Stimulated activated CD8-positive, alpha-beta memory T cell treated with anti-CD3 and anti-CD28 coated beads, Interleukin-12 subunit alpha, Interleukin-12 subunit beta, amount 100 ng/mL, for 24 hours (primary cell): ENCODE data around the gene ABCB8.
"Not testable (repeated sequence)": the region's sequence is repeated elsewhere in the genome, so short reads cannot be mapped to it uniquely, and the experiment has no call there.

ENCODE experiments used
- DNase-seq: peaks from one replicate; pipeline ENCODE4 v3.0.0-alpha.2; 2020; ENCODE audit errors: extremely low read depth

Gene ABCB8

DNA sequence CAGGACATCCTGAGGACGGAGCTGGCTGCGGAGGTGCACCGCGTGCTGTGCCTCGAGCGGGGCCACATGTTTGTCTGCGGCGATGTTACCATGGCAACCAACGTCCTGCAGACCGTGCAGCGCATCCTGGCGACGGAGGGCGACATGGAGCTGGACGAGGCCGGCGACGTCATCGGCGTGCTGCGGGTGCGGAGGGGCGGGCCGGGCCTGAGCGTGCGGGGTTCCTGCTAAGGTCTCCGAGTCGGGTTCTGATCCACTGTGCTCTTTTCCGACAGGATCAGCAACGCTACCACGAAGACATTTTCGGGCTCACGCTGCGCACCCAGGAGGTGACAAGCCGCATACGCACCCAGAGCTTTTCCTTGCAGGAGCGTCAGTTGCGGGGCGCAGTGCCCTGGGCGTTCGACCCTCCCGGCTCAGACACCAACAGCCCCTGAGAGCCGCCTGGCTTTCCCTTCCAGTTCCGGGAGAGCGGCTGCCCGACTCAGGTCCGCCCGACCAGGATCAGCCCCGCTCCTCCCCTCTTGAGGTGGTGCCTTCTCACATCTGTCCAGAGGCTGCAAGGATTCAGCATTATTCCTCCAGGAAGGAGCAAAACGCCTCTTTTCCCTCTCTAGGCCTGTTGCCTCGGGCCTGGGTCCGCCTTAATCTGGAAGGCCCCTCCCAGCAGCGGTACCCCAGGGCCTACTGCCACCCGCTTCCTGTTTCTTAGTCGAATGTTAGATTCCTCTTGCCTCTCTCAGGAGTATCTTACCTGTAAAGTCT lies 14.3 kb upstream of the ABCB8 start:
- peak; percentile 67 for DNase-seq

DNA sequence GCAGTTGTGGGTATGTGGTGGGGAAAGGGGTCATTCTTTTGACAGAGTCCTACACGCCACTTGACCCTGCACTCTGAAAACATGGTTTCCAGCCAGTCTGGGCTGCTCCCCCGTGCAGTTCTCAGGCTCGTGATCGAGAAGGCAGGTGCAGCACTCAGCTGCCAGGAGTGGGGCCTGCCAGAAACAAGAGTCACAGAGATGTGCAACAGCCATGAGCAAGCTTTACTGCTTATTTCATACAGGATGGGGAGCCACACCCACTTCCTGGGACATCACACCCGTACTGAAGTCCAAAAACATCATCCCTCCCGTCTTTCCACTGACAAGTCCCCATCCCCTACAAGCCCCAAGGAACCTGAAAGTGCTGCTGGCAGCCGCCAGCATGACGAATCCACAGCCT lies 13.3 kb upstream of the ABCB8 start:
- DNase-seq = no peak

DNA sequence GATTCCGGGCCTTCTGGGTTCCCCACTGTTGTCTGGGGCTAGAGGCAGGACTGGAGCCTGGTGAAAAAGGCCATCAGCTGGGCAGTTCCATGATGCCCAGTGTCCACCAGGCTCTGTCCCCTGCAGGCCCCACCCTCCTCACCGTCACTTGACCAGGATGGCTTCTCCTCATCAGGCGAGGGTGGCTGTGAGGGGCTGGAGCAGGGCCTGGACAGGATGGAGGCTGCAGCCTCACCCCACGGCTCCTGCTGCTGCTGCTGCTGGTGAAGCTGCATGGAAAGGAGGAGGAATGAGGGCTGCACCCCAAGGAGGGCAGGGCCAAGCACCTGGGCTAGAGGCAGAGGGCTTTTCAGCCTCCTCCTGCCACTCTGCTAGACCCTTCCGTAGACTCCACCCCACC lies 12.3 kb upstream of the ABCB8 start:
- no peak for DNase-seq

DNA sequence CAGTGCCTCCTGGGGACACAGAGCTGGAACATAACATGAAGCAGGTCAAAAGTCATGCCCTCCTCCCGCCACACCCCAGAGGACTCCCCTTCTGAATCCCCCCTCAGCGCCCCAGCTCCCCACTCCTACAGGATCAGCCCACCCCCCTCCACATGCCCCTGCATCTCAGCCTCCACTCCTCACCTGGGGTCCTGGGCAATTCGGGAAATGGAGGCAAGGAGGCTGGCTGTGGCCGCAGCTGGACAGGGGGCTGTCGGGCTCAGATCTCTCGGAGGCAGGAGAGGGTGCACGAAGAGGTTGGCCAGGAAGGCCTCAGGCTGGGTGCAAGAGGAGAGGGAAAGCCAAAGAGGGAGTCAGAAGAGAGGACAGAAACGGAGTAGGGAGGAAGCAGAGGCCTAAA lies 11.7 kb upstream of the ABCB8 start:
- no peak for DNase-seq

DNA sequence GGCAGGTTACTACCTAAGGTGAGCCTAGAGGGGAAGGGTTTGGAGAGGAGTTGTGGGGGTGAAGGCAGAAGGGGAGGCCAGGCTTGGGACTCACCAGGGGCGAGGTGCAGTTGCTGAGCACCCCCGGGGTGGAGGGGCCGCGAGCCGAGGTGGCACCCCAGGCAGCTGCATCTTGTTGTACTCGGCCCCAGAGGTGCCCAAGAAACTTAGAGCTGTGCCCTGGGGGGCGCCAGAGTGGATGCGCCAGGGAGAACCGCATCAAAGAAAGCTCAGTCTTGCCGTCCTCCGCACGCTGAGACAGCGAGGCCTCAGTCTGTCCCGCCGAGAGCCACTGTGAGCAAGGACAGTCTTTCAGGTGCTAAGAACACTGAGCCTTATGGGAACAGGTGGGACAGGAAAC lies 11.3 kb upstream of the ABCB8 start:
- no peak for DNase-seq

DNA sequence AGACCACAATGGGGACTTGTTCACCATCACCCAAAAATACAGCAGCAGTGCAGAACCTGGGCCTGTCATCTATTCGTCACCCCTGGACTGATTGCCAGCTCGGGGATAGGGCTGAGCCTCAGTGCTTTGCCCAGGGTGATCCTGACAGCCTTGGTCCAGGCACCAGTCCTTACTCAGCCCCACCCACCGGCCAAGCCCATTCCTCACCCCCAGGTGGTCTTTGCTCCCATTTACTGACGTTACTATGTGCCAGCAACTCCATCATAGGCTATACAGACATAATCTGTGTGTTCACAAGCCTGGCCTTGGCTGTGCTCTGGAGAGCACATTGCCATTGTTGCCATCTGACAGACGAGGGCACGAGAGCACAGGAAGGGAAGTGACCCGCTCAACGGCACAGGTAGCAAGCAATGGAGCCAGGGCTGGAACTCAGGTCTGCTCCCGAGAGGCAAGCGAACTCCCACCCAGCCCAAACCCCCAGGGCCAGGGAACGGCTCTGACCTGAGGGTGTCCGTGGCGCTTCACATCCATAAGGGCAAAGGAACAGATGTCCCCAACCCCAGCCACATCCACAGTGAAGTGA lies 10.8 kb upstream of the ABCB8 start:
- no peak for DNase-seq

DNA sequence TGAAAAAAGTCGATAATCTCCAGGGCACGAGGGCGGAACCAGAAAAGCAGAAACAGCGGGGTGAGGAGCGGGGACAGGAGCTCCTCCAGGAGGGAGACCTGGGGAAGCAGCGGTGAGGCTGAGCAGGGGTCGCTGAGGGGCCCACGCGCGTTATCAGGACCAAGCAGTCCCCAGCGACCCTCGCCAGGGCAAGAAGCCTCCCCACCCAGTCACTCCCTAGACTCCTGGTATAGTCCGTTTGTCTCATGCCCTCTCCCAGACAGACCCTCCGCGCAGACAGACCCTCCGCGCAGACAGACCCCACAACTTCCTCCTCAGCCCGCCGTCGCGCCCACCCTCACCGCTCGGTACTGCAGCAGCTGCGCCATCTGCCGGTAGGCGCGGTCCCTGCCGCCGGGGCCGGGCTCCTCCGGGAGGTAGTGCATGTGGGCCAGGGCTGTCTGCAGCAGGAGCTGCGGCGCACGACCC lies 10.3 kb upstream of the ABCB8 start:
- DNase-seq = peak; percentile 55

DNA sequence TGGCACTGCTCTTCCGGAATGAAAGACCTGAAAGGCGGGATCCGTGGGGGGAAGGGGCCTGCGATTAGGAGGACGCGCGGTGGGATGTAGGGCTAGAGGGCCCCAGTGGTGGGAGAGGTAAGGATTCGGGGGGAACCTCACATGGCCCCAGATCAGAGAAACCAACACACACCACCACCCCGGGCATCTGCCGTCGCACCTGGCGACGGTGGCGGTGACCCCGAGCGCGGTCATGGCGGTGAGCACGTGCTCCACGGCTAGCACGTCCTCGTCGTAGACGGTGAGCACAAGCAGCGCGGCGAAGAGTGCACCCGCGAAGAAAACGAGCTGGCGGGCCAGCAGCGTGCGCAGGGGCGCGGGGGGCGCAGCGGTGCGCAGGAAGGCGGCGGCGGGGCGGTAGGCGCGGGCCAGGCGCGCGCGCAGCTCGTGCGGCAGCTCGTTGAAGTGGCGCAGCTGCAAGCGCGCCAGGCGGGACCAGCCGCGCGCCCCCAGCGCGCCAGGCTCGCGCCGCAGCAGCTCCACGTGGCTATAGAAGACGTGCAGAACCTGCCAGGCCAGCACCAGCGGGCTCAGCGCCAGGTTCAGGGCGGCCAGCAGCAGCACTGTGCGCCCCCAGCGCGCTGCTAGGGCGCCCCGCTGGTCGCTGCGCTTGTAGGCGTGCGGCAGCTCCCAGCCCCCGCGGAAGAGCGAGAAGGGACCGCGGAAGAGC lies 9.7 kb upstream of the ABCB8 start:
- no peak for DNase-seq

DNA sequence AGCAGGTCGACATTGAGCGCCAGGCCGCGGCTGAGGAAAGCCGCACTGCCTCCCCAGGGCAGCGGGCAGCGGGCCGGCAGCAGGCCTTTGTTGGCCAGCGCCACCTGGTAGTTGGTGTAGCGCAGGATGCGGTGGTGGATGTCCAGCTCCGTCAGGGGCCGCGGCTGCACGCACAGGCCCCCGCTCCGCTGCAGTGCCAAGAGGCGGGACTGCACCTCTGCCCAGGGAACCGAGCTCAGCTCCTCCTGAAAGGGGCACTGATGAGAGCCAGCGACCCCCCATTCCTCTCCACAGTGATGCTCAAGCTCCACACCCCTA lies 9.2 kb upstream of the ABCB8 start:
- DNase-seq = no peak

DNA sequence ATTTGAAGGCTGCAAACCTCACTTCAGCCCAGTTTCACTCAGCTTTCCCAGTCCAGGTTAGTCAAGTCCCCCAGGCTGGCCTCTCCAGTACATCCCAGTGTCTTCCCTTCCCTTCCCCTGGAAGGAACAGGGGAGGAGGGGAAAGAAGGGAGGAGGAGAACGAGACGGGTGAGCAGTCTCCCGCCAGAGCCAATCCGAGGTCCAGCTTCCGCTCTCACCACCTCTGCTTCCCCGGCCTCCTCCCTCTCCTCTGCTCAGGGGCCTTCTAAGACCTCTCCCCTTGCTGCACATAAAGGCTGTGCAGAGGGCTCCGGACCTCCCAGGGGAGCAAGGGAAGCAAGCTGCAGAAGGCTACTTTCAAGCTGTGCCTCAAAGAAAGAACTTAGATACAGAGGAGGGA lies 8.0 kb upstream of the ABCB8 start:
- DNase-seq = no peak

DNA sequence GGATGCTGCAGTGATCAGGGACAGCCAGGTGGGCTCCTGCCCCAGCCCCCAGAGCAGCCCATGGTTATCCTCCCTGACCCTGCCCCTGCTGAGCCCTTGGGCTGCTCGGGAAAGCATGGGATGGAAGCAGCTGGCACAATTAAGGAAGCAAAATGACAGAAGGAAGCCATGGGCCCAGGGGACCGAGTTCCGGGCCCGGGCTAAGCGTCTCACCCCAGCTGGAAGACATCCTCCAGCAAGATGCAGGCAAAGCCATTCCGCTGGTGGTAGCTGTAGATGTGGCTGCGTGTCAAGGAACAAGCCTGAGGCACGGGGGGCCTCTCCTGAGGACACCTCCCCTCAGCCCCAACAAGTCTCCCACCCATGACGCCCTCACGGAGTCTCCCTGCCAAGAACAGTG lies 5.0 kb upstream of the ABCB8 start:
- DNase-seq = no peak

DNA sequence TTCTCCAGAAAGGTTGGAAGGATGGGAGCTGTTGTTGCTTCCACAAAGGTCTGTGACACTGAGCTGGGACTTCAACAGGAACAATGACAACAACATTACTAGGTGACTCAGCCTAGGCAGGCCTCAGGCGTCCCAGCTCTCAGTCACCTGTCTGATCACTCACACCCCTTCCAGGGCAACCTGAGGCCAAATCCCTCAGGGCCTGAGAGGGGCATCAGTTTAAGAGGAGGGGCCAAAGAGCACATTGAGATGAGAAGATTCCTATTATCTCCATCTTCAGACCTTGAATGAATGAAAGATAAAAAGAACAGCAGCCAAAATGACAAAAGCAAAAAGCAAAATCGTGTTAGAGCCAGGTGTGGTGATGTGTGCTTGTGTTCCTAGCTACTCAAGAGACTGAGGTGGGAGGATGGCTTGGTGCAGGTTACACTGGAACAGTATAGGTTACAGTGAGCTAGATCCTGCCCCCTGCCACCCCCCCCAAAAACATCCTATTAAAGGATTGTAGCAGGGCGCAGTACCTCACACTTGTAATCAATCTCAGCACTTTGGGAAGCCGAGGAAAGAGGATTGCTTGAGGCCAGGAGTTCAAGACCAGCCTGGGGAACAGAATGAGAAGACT lies 3.7 kb upstream of the ABCB8 start, which contains the start of gene ATG9B:
Gene ATG9B, minus strand, starts transcription at position 60 of the 622 bp plus-strand sequence. CDS start 71 bp downstream, outside the sequence.
- DNase-seq = no peak

DNA sequence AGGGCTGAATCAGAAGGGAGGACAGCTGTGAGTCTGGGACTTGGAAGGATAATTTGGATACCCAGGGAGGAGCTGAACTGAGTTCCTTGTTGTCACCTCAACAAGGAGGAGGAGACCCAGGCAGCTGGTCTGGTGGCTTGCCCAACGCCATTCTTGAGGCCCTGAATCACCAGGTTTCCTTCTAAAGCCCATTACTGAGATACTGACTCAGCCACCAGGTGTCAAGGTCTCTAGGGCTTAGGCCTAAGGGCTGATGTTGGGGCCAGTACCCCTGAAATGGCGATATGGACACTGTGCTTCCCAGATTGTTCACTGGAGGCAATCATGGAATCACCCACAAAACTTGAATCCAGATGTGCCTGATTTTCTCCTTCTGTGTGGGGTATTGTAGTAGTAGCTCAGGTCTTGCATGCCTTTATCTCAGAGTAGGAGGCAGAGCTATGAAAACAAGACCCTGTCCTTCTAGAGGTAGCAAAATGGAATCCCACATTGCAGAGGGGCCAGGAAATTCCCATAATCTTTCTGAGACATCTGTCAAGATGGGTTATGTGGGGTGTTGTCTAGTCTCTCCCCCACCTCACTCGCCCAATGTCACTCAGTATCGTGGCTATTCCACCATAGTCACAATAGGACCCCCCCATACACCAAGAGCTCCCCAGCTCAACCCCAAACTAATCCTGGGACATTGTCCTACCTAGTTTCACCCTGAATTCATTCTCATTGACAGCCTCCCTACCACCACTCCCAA lies 2.2 kb upstream of the ABCB8 start:
- no peak for DNase-seq

DNA sequence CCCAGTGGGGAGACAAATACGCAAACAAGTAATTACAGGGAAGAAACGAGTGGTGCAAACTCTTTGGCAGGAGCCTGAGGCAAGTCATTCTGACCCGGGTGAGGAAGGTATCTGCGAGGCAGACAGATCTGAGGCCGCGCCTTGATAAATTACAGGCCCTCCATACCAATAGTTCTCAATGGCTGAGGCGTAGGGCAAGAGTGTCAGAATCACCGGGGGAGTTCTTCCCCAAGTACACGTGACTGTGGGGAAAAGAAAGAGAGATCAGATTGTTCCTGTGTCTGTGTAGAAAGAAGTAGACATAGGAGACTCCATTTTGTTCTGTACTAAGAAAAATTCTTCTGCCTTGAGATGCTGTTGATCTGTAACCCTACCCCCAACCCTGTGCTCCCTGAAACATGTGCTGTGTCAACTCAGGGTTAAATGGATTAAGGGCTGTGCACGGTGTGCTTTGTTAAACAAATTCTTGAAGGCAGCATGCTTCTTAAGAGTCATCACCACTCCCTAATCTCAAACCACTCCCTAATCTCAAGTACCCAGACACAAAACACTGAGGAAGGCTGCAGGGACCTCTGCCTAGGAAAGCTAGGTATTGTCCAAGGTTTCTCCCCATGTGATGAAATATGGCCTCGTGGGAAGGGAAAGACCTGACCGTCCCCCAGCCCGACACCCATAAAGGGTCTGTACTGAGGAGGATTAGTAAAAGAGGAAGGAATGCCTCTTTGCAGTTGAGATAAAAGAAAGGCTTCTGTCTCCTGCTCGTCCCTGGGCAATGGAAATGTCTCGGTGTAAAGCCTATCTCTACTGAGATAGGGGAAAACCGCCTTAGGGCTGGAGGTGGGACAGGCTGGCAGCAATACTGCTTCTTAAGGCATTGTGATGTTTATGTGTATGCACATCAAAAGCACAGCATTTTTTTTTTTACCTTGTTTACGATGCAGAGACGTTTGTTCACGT lies 1.2 kb upstream of the ABCB8 start:
- not testable (repeated sequence) for DNase-seq

DNA sequence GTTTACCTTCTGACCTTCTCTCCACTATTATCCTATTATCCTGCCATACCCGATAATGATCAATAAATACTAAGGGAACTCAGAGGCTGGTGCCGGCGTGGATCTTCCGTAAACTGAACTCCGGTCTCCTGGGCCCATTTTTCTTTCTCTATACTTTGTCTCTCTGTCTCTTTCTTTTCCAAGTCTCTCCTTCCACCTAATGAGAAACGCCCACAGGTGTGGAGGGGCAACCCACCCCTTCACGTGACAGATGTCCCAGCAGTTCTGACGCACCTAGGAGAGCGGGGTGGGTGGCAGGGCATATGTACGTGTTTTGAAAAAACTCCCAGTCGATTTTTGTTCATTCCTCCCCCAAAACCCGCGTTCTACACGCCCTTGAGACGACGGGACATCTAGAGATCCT lies 521 bp upstream of the ABCB8 start:
- not testable (repeated sequence) for DNase-seq

DNA sequence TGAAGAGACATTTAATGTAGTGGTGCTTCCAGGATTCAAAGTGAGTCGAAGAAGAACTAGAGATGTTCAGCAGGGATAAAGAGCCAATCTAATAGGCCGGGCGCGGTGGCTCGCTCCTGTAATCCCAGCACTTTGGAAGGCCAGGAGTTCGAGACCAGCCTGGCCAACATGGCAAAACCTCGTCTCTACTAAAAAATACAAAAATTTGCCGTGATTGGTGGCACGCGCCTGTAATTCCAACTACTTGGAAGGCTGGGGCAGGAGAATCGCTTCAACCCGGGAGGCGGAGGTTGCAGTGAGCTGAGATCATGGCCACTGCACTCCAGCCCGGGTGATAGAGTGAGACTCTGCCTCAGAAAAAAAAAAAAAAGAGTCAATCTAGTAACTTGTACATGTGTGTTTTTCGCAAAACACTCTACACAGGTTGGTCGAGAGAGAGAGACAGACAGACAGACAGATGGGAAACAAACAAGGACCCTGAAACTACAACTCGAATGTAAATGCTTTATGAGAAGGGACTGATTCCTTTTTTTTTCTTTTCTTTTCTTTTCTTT lies 775 bp downstream of the ABCB8 start:
- no peak for DNase-seq

DNA sequence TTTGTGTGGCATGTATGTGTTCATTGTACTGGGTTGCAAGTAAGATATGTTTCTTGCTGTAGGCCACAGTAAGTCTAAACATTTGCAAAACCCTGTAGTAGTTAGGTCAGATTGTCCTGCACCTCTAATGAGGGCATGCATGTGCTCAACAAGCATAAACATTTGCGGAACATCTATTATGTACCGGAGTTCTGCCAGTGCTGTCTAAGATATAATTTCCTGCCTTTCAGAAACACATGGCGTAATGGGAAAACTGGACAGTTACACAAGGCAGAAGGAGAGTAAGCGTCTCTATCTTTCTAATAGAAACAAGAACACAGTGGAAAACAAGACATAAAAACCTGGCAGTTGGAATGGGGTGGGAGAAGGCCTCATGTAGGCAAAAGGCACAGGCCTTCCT lies 2.8 kb downstream of the ABCB8 start:
- DNase-seq = no peak

DNA sequence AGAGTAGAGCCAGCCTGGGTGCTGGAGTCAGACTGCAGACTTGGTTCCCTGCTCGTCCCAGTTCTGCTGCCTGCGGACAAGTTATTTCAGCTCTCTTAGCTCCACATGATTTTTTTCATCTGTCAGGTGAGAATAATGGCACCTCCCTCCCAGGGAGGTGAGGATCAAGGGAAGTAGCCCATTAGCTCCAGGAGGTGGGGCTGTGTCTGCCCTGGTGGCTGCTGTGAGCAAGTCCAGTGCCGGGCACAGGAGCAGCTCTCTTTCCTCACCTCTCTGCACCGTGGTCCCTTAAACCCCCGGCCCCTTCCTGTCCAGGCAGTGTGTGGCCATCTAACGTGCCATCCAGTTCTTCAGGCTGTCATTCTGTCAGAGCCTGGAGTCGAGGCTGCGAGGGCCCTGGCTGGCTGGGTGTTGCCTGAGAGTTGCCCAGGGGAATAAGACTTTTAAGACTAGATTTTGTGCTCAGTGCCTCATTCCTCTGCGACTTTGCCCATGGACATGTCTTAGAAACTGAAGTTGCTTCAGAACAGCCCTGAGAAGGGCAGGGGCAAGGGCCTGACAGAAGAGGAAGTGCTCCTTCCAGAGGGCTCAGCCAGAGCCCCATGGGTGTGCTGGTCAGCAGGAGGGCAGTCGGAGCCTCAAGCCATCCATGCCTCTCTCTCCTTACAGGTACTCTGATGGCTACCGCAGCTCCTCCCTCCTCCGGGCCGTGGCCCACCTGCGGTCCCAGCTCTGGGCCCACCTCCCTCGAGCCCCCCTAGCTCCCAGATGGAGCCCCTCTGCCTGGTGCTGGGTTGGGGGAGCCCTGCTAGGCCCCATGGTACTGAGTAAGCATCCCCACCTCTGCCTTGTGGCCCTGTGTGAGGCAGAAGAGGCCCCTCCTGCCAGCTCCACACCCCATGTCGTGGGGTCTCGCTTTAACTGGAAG lies 5.0 kb downstream of the ABCB8 start:
- no peak for DNase-seq

DNA sequence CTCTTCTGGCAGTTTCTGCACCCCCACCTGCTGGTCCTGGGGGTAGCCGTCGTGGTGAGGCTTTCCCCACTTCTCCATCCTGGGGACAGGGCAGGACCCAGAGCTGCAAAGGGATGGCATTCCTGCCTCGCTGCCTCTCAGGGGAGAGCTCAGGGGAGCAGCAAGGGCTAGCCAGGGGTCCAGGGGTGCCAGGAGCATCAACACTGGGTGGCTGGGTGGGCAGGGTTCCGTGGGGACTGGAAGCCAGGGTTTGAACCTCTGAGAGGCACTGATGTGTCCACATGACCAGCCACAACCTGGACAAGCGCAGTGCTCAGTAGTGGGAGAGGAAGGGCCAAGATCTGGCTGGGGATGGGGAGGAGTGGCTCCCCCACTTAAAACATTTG lies 5.6 kb downstream of the ABCB8 start:
- no peak for DNase-seq
